ENCODE results near the gene LUM. TPM values are rescaled to one million over a fixed set of nuclear protein-coding genes. Genes with fewer than 3 reads are reported as not detected.
A peak's percentile ranks its signal among the peaks of the same experiment; 100 is the strongest.

The LUM gene
- total and polyA plus RNA-seq, 2 experiments from 2014 or later: 1,853 to 2,030 TPM

GRCh38 chr12:91055976-91056375, 55.3 kb downstream of the LUM start:
- no peaks in the 10 kb centered on the region for H4K20me1 ChIP-seq (ENCODE audit: insufficient read depth, poor library complexity, severe bottlenecking)
- TF ChIP-seq CTCF (IDR thresholded peaks at IDR 0.05; ENCODE audit: poor library complexity) (no peak), EZH2 (IDR thresholded peaks at IDR 0.05; ENCODE audit: borderline replicate concordance) (no peak), EZH2phosphoT487 (IDR thresholded peaks at IDR 0.05; ENCODE audit: low read depth, severe bottlenecking, unreplicated experiment) (no peak)
- no peaks in the 10 kb centered on the region for H3K79me2 ChIP-seq
- no peak for DNase-seq (ENCODE audit: low spot score)
- no peak overlapping the region for H3K4me3 ChIP-seq
- H3K9me2 ChIP-seq (replicated peaks; ENCODE audit: insufficient read depth): no peaks in the 10 kb centered on the region
- no peaks in the 10 kb centered on the region for H3K9me3 ChIP-seq (ENCODE audit: low read depth)
- no peak overlapping the region for H2AFZ ChIP-seq
- no peaks in the 10 kb centered on the region for H3K4me1 ChIP-seq (ENCODE audit: insufficient read depth)
- H3K4me2 ChIP-seq: no peak overlapping the region
- no peaks in the 10 kb centered on the region for H3K36me3 ChIP-seq (replicated peaks; ENCODE audit: insufficient read depth, low read depth)
- H3K27me3 ChIP-seq: no peaks in the 10 kb centered on the region
- 74% methylated on average over 1 of the region's 1 CpG for WGBS (ENCODE audit: low lambda C conversion rate, missing lambda C conversion rate)
- peak overlapping the region; percentile 21 for H3K27ac ChIP-seq

GRCh38 chr12:91053951-91054715, 57.2 kb downstream of the LUM start:
- no peak overlapping the region for H3K4me2 ChIP-seq
- TF ChIP-seq CTCF (IDR thresholded peaks at IDR 0.05; ENCODE audit: poor library complexity) (no peak), EZH2 (IDR thresholded peaks at IDR 0.05; ENCODE audit: borderline replicate concordance) (no peak), EZH2phosphoT487 (IDR thresholded peaks at IDR 0.05; ENCODE audit: low read depth, severe bottlenecking, unreplicated experiment) (no peak)
- no peaks in the 10 kb centered on the region for H3K9me3 ChIP-seq (ENCODE audit: low read depth)
- 80% methylated on average over 4 of the region's 4 CpGs for WGBS (ENCODE audit: low lambda C conversion rate, missing lambda C conversion rate)
- no peaks in the 10 kb centered on the region for H3K36me3 ChIP-seq (replicated peaks; ENCODE audit: insufficient read depth, low read depth)
- no peaks in the 10 kb centered on the region for H4K20me1 ChIP-seq (ENCODE audit: insufficient read depth, poor library complexity, severe bottlenecking)
- no peaks in the 10 kb centered on the region for H3K9me2 ChIP-seq (replicated peaks; ENCODE audit: insufficient read depth)
- no peaks in the 10 kb centered on the region for H3K79me2 ChIP-seq
- H2AFZ ChIP-seq: no peak overlapping the region
- no peaks in the 10 kb centered on the region for H3K4me1 ChIP-seq (ENCODE audit: insufficient read depth)
- DNase-seq (ENCODE audit: low spot score): peak; percentile 38
- H3K27me3 ChIP-seq: no peaks in the 10 kb centered on the region
- H3K27ac ChIP-seq: peak overlapping the region; percentile 32
- no peak overlapping the region for H3K4me3 ChIP-seq

Other genes with a start within 250 kb of the LUM start
- gene CCER1, start 156.3 kb downstream of the LUM start, total RNA-seq: not detected in 2 replicates
- not detected in 2 replicates for gene CCER1, start 156.3 kb downstream of the LUM start, polyA plus RNA-seq
- gene EPYC, start 106.5 kb downstream of the LUM start, total RNA-seq: 0.27 and 0.92 TPM in 2 replicates
- 0.40 and 0.55 TPM in 2 replicates for gene EPYC, start 106.5 kb downstream of the LUM start, polyA plus RNA-seq
- 0.10 TPM in 1 of 2 replicates, not detected in the other for gene KERA, start 53.5 kb downstream of the LUM start, total RNA-seq
- gene KERA, start 53.5 kb downstream of the LUM start, polyA plus RNA-seq: 0.34 and 0.97 TPM in 2 replicates
- 1,789 and 1,996 TPM in 2 replicates for gene DCN, start 71.3 kb upstream of the LUM start, total RNA-seq
- 2,382 and 2,576 TPM in 2 replicates for gene DCN, start 71.3 kb upstream of the LUM start, polyA plus RNA-seq